Neural cell (in vitro differentiated cells): ENCODE measurements around the gene PSME3IP1. TPM values are rescaled to one million over a fixed set of nuclear protein-coding genes. Genes with fewer than 3 reads are reported as not detected.

Source experiments
- H2AFZ ChIP-seq: fragments of 200-600, 300-800 bp; sonication (generic), shearing (Covaris generic); 2 replicates; pipeline ENCODE4 v1.6.0; 2014; ENCODE audit warnings: low read depth, mild to moderate bottlenecking, antibody characterized with exemption, low read length, moderate library complexity
- H3F3A ChIP-seq: fragments of 200-600 bp; shearing (Covaris generic); 2 replicates; pipeline ENCODE4 v1.6.1; 2016; ENCODE audit warnings: mild to moderate bottlenecking, moderate library complexity, mixed read lengths, antibody characterized with exemption, low read length; ENCODE audit not compliant: insufficient read depth, poor library complexity, severe bottlenecking
- H3K27ac ChIP-seq: fragments of 200-600, 300-800 bp; sonication (generic), shearing (Covaris generic); 2 replicates; pipeline ENCODE4 v1.5.1; 2014; ENCODE audit warnings: mild to moderate bottlenecking, low read length, moderate library complexity
- H3K27me3 ChIP-seq: fragments of 300-800, 200-600 bp; sonication (generic), shearing (Covaris generic); 2 replicates; pipeline ENCODE4 v1.6.0; 2014; ENCODE audit warnings: mild to moderate bottlenecking, low read depth, low read length, moderate library complexity; ENCODE audit not compliant: insufficient read depth
- H3K36me3 ChIP-seq: fragments of 300-800, 200-600 bp; sonication (generic), shearing (Covaris generic); 2 replicates; pipeline ENCODE4 v1.5.1; 2014; ENCODE audit warnings: mild to moderate bottlenecking, antibody characterized with exemption, low read length, moderate library complexity; ENCODE audit not compliant: insufficient read depth
- H3K4me2 ChIP-seq: fragments of 300-800, 200-600 bp; sonication (generic), shearing (Covaris generic); 2 replicates; pipeline ENCODE4 v1.6.0; 2014; ENCODE audit warnings: mild to moderate bottlenecking, low read length
- H3K4me3 ChIP-seq: fragments of 300-800, 200-600 bp; sonication (generic), shearing (Covaris generic); 2 replicates; pipeline ENCODE4 v1.5.1; 2014; ENCODE audit warnings: mild to moderate bottlenecking, low read length, moderate library complexity
- H3K79me2 ChIP-seq: fragments of 200-600 bp; shearing (Covaris generic); replicated peaks from 2 replicates; pipeline ENCODE4 v1.6.0; 2014; ENCODE audit warnings: mild to moderate bottlenecking, low read length, moderate library complexity; ENCODE audit not compliant: insufficient read depth
- H3K9ac ChIP-seq: fragments of 300-800, 200-600 bp; sonication (generic), shearing (Covaris generic); 2 replicates; pipeline ENCODE4 v1.6.1; 2016; ENCODE audit warnings: mild to moderate bottlenecking, low read length, mixed read lengths
- H3K9me2 ChIP-seq: fragments of 200-600 bp; shearing (Covaris generic); 2 replicates; pipeline ENCODE4 v1.6.1; 2016; ENCODE audit warnings: mild to moderate bottlenecking, low read length, mixed read lengths; ENCODE audit not compliant: insufficient read depth
- H3K9me3 ChIP-seq: fragments of 200-600, 300-800 bp; sonication (generic), shearing (Covaris generic); 2 replicates; pipeline ENCODE4 v1.6.1; 2016; ENCODE audit warnings: mild to moderate bottlenecking, mixed run types, low read length, moderate library complexity, mixed read lengths
- H4K20me1 ChIP-seq: fragments of 200-600 bp; shearing (Covaris generic); 2 replicates; pipeline ENCODE4 v1.6.1; 2016; ENCODE audit warnings: mild to moderate bottlenecking, mixed run types; ENCODE audit not compliant: insufficient read depth
- CTCF ChIP-seq: fragments of 450-650 bp; IDR thresholded peaks from 2 replicates; pipeline ENCODE4 v1.5.1; 2014; ENCODE audit warnings: antibody characterized with exemption, mild to moderate bottlenecking, moderate library complexity; ENCODE audit not compliant: poor library complexity, severe bottlenecking
- EP300 ChIP-seq: fragments of 450-650 bp; conservative IDR thresholded peaks from 2 replicates; pipeline ENCODE4 v1.6.1; 2014; ENCODE audit warnings: antibody characterized with exemption, mild to moderate bottlenecking, moderate library complexity; ENCODE audit not compliant: poor library complexity, severe bottlenecking
- EZH2 ChIP-seq: fragments of 200-600, 300-800 bp; shearing (Covaris generic), sonication (generic); IDR thresholded peaks from 2 replicates; pipeline ENCODE4 v1.6.1; 2014; ENCODE audit warnings: antibody characterized with exemption, low read length, borderline replicate concordance, mild to moderate bottlenecking; ENCODE audit not compliant: insufficient read depth, poor library complexity, severe bottlenecking
- MXI1 ChIP-seq: fragments of 450-650 bp; conservative IDR thresholded peaks from 2 replicates; pipeline ENCODE4 v1.6.1; 2014; ENCODE audit warnings: antibody characterized with exemption, mild to moderate bottlenecking; ENCODE audit not compliant: poor library complexity, severe bottlenecking
- POLR2AphosphoS5 ChIP-seq: IDR thresholded peaks from 2 replicates; pipeline ENCODE4 v1.6.1; 2012
- RAD21 ChIP-seq: fragments of 450-650 bp; conservative IDR thresholded peaks from 2 replicates; pipeline ENCODE4 v1.6.1; 2014; ENCODE audit warnings: antibody characterized with exemption, mild to moderate bottlenecking, moderate library complexity
- REST ChIP-seq: IDR thresholded peaks from 2 replicates; pipeline ENCODE4 v1.6.1; 2012; ENCODE audit warnings: borderline replicate concordance
- SMC3 ChIP-seq: fragments of 450-650 bp; conservative IDR thresholded peaks from 2 replicates; pipeline ENCODE4 v1.6.1; 2014; ENCODE audit warnings: antibody characterized with exemption, mild to moderate bottlenecking, moderate library complexity; ENCODE audit not compliant: poor library complexity
- TAF1 ChIP-seq: IDR thresholded peaks from 2 replicates; pipeline ENCODE4 v1.6.1; 2012; ENCODE audit warnings: low read depth
- polyA plus RNA-seq: library from polyadenylated mRNA; depleted of rRNA; stranded (reverse); fragments of >200 nt; gene quantifications from 2 replicates; pipeline ENCODE4 v1.2.3, GENCODE V29; 2014

The PSME3IP1 gene
- polyA plus RNA-seq, 1 donor from 2014 or later: 167 TPM

- TF ChIP-seq CTCF: no peak
These were observed 43.2 kb upstream of the PSME3IP1 start (continued) for GRCh38 chr16:57229079-57229478.

- H4K20me1 ChIP-seq: no peaks in the 10 kb centered on the region
- H3K9me2 ChIP-seq: no peaks in the 10 kb centered on the region
- no peak overlapping the region for H2AFZ ChIP-seq
- H3F3A ChIP-seq: no peaks in the 10 kb centered on the region
- H3K27me3 ChIP-seq: no peaks in the 10 kb centered on the region
- TF ChIP-seq SMC3 (no peak), POLR2AphosphoS5 (no peak), EP300 (no peak), RAD21 (no peak), REST (no peak), CTCF (no peak), TAF1 (no peak), EZH2 (no peak), MXI1 (no peak)
- H3K79me2 ChIP-seq: no peaks in the 10 kb centered on the region
- no peak overlapping the region for H3K9ac ChIP-seq
- H3K27ac ChIP-seq: no peak overlapping the region
- H3K4me3 ChIP-seq: no peak overlapping the region
- peaks cover 7% of the 10 kb centered on the region for H3K36me3 ChIP-seq
- no peak overlapping the region for H3K4me2 ChIP-seq
- no peaks in the 10 kb centered on the region for H3K9me3 ChIP-seq
These were observed 41.1 kb upstream of the PSME3IP1 start for GRCh38 chr16:57226701-57227621.
